Measurements from ENCODE around the gene C1QTNF6. TPM values are rescaled to one million over a fixed set of nuclear protein-coding genes. Genes with fewer than 3 reads are reported as not detected.

Gene C1QTNF6
- polyA plus RNA-seq, 1 donor (not counting 4 experiments of a cell fraction or from before 2014, with no cell fraction given), result 17.1 TPM

DNA sequence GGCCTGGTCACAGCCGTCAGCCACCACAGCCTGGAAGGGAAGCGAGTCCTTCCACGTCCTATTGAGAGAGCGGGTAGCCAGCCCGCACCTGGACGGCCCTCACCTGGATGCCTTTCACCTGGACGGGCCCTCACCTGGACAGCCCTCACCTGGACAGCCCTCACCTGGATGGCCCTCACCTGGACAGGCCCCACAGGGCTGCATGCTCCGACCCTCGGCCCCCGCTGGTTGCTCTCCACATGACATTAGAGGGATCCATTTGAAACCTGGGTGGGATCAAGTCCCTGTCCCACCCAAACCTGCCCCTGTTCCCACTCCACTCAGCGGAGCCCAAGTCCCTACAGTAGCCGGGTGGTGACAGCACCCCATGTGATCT, 3.7 kb downstream of the C1QTNF6 start:
- no peak for TF ChIP-seq EZH2 (IDR thresholded peaks at IDR 0.05; ENCODE audit: low read length)
- Histone ChIP-seq H4K20me1 (ENCODE audit: control insufficient read depth, extremely low read depth, insufficient read depth, low read length) (no peaks in the 10 kb centered on the region), H3K4me3 (ENCODE audit: control insufficient read depth in 2 of 3, extremely low read depth in 1 of 3, insufficient read depth in 2 of 3, low read depth in 1 of 3, low read length in 3 of 3) (no peak overlapping the region), H2AFZ (ENCODE audit: control insufficient read depth, low read length) (no peak overlapping the region), H3K36me3 (ENCODE audit: control insufficient read depth in 2 of 2, extremely low read depth in 1 of 2, insufficient read depth in 2 of 2, low read length in 2 of 2) (peaks cover 14 to 21% of the 10 kb centered on the region in 2 experiments), H3K4me1 (ENCODE audit: control insufficient read depth, extremely low read depth, insufficient read depth, low read length) (peaks cover 31% of the 10 kb centered on the region), H3K9me3 (ENCODE audit: control insufficient read depth, low read depth, low read length) (no peaks in the 10 kb centered on the region), H3K9me1 (ENCODE audit: control insufficient read depth, extremely low read depth, insufficient read depth, low read length) (no peaks in the 10 kb centered on the region), H3K79me2 (ENCODE audit: control insufficient read depth, insufficient read depth, low read length) (peaks cover 11% of the 10 kb centered on the region), H3K9ac (ENCODE audit: control insufficient read depth, extremely low read depth, insufficient read depth, low read length) (no peak overlapping the region), H3K4me2 (ENCODE audit: control insufficient read depth, extremely low read depth, insufficient read depth, low read depth, low read length) (no peak overlapping the region), H3K27me3 (ENCODE audit: control insufficient read depth, extremely low read depth, insufficient read depth, low read length) (no peaks in the 10 kb centered on the region), H3K27ac (ENCODE audit: control insufficient read depth, insufficient read depth, low read length) (no peak overlapping the region)
- dilution Hi-C loops (cut with MboI; ENCODE audit: extremely low pct_ligation_motif_present, low sequenced_read_pairs), result no loop called here
- FAIRE-seq, result no peak
- no peak for DNase-seq (ENCODE audit: low read depth, low spot score)

DNA sequence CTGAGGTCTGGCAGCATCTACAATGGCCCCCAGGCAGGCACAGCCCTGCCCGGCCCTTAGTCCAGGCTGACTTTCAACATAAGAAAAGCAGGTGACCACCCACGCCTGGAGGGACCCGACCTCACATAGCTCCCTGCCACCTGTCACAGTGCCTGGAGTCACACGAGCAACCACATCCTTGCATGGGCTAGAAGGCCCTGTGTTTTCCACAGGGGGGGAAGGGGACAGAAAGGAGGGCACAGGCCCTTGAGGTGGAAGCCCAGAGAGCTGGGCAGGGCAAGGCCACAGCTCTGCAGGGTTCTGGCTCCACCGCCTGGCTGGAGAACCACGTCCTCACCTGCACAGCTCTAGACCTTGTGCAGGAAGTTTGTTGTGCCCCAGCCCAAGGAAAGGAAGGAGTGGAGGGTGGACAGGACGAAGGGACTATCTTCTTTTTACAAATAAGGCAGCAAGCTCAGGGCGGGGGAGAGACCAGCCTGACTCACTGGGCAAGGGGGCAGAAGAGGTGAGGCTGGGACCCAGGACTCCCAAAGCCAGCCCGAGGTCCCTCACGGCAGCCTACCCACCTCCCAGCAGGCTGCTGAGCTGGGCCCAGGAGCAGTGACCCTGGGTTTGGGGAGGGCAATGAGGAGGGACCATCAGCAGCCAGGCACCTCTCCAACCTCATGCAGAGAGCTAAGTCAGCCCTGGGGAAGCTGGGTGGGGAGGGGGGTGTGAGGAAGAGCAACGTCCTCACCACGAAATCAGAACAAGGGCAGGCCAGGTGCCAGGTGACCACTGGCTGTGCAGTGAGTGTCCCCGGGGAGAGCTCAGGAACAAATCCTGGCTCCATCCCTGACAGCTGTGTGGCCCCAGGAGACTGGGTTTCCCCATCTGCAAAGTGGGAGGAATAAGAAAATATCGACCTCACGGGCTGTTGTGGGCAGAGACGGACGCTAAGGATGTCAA, 4.3 kb downstream of the C1QTNF6 start:
- FAIRE-seq, result no peak
- no peaks in the 10 kb centered on the region for H3K27me3 ChIP-seq (ENCODE audit: control insufficient read depth, extremely low read depth, insufficient read depth, low read length)
- no peaks in the 10 kb centered on the region for H4K20me1 ChIP-seq (ENCODE audit: control insufficient read depth, extremely low read depth, insufficient read depth, low read length)
- no peak for TF ChIP-seq EZH2 (IDR thresholded peaks at IDR 0.05; ENCODE audit: low read length)
- TF ChIP-seq, protein P1, sequence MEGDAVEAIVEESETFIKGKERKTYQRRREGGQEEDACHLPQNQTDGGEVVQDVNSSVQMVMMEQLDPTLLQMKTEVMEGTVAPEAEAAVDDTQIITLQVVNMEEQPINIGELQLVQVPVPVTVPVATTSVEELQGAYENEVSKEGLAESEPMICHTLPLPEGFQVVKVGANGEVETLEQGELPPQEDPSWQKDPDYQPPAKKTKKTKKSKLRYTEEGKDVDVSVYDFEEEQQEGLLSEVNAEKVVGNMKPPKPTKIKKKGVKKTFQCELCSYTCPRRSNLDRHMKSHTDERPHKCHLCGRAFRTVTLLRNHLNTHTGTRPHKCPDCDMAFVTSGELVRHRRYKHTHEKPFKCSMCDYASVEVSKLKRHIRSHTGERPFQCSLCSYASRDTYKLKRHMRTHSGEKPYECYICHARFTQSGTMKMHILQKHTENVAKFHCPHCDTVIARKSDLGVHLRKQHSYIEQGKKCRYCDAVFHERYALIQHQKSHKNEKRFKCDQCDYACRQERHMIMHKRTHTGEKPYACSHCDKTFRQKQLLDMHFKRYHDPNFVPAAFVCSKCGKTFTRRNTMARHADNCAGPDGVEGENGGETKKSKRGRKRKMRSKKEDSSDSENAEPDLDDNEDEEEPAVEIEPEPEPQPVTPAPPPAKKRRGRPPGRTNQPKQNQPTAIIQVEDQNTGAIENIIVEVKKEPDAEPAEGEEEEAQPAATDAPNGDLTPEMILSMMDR (optimal IDR thresholded peaks at IDR 0.05 in 1 of 3, IDR thresholded peaks at IDR 0.05 in 1 of 3, conservative IDR thresholded peaks at IDR 0.05 in 1 of 3; ENCODE audit: extremely low read depth in 1 of 3, insufficient read depth in 2 of 3, low read length in 3 of 3), result peak in 1 of 3 experiments; percentile 13
- no peaks in the 10 kb centered on the region for H3K9me3 ChIP-seq (ENCODE audit: control insufficient read depth, low read depth, low read length)
- peaks cover 11% of the 10 kb centered on the region for H3K79me2 ChIP-seq (ENCODE audit: control insufficient read depth, insufficient read depth, low read length)
- no peak overlapping the region for H3K27ac ChIP-seq (ENCODE audit: control insufficient read depth, insufficient read depth, low read length)
- no peak overlapping the region for H3K4me3 ChIP-seq (ENCODE audit: control insufficient read depth in 2 of 3, extremely low read depth in 1 of 3, insufficient read depth in 2 of 3, low read depth in 1 of 3, low read length in 3 of 3)
- no peaks in the 10 kb centered on the region for H3K9me1 ChIP-seq (ENCODE audit: control insufficient read depth, extremely low read depth, insufficient read depth, low read length)
- no peak overlapping the region for H2AFZ ChIP-seq (ENCODE audit: control insufficient read depth, low read length)
- H3K36me3 ChIP-seq (ENCODE audit: control insufficient read depth in 2 of 2, extremely low read depth in 1 of 2, insufficient read depth in 2 of 2, low read length in 2 of 2), result peaks cover 14 to 21% of the 10 kb centered on the region in 2 experiments
- no peak for DNase-seq (ENCODE audit: low read depth, low spot score)
- no peak overlapping the region for H3K4me2 ChIP-seq (ENCODE audit: control insufficient read depth, extremely low read depth, insufficient read depth, low read depth, low read length)
- H3K4me1 ChIP-seq (ENCODE audit: control insufficient read depth, extremely low read depth, insufficient read depth, low read length), result peaks cover 24% of the 10 kb centered on the region
- dilution Hi-C loops (cut with MboI; ENCODE audit: extremely low pct_ligation_motif_present, low sequenced_read_pairs), result no loop called here
- H3K9ac ChIP-seq (ENCODE audit: control insufficient read depth, extremely low read depth, insufficient read depth, low read length), result no peak overlapping the region

Measured in keratinocyte (primary cell).